HG03159 (cell line): ENCODE measurements around the gene C15orf39.
"Not testable (repeated sequence)": the region's sequence is repeated elsewhere in the genome, so short reads cannot be mapped to it uniquely, and the experiment has no call there.

Experiments
- ATAC-seq: cut with Tn5 transposase; IDR thresholded peaks from one replicate; pipeline ENCODE4 v1.9.1; 2021; ENCODE audit warnings: mild to moderate bottlenecking, moderate library complexity; ENCODE audit not compliant: unreplicated experiment

Gene C15orf39

GRCh38 chr15:75209289-75209676 lies 7.6 kb downstream of the C15orf39 start:
- no peak for ATAC-seq

DNA sequence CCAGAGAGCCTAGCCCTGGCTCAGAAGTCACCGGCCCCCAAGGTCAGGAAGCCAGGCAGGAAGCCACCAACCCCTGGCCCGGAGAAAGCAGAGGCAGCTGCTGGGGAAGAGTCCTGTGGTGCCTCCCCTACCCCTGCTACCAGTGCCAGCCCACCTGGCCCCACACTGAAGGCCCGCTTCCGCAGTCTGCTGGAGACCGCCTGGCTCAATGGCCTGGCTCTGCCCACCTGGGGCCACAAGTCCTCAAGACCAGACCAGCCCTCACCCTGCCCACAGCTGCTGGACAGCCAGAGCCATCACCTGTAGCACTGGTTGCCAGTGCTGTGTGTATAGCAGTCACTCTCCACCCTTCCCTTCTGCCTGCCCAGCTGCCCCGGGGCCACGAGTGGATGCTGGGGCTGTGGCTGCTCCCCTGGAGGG lies 9.1 kb downstream of the C15orf39 start:
- no peak for ATAC-seq

DNA sequence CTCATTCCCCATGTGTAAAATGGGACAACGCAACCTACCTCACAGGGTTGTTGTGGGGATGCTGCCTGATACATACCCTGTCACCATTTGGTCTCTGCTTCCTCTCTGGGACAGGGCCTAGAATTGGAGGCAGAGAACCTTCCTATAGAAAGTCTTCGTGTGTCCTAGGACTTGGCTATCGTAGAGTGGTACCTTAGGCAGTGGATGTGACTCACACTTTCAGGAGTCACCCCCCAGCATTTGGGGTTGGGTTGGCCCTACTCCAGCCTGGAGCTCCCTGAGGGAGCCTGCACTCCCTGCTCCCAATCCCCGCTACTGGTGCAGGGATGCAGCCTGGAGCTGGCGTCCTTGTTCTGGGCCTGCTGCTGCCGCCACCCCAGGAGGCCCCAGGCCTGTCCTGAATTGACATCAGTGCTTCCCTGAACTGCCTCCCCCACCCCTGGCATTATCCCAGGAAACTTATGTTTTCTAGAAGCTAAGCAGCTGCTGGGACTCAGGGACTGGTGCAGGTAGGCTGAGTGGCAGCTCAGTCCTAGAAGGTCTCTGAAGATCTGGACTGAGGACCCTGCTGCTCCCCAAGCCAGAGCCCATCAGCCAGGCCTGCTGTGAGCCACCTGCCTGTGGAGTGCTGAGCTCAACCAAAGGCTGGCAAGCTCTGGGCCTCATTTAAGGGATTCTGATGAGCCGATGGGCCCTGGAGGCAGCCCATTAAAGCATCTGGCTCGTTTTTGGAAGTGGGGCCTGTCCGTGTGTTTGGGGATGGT lies 9.9 kb downstream of the C15orf39 start:
- ATAC-seq: no peak

DNA sequence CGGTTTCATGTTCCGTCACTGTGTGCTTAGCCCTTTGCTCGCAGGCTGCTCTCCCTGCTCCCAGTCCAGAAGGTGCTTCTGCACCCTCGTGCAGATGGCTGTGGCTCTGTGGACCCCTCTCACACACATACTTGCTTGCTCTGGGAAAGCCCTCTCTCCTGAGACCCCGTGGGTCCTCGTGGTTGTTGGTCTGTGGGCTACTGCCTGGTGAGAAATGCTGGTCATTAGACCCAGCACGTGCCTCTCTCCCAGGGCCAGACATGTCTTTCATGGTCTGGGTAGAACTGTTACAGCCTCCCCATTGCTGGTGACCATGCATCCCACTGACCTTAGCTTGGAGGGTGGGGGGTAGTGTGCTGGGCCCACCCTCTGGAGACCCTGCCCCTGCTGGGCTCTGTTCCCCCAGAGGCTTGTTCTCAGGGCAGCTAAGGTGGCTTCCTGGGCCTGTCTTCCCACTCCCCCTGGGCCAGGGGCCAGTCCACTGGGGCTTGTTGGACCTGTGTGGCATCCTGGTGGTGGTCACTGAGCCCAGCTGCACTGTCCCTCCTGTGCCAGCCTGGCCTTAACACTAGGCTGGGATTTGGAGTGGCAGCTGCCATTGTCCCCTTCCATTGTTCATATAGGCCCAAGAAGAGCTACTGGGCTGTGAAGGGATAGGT lies 10.6 kb downstream of the C15orf39 start:
- ATAC-seq: no peak

- ATAC-seq: no peak
Measured at GRCh38 chr15:75213212-75213767, 11.6 kb downstream of the C15orf39 start.

DNA sequence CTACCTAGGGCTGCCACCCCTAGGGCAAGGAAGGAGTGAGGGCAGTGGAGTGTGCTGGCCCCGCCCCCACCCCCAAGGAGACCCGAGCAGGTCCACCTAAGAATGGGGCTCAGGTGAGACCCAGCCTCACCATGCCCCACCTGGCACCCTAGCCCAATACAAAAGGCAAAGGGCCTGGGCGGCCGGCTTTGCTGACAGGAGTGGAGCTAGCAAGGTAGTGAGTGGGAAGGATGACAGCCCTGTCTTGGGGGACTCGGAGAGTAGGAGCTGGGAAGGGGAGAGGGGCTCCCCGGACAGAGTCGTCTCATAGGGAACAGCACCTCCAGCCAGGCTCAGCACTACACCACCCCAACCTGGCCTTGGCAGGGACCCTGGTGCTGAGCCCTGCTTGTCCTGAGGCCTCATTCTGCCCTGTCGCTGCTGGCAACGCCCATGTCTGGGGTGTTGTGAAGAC lies 12.1 kb downstream of the C15orf39 start:
- ATAC-seq: no peak

DNA sequence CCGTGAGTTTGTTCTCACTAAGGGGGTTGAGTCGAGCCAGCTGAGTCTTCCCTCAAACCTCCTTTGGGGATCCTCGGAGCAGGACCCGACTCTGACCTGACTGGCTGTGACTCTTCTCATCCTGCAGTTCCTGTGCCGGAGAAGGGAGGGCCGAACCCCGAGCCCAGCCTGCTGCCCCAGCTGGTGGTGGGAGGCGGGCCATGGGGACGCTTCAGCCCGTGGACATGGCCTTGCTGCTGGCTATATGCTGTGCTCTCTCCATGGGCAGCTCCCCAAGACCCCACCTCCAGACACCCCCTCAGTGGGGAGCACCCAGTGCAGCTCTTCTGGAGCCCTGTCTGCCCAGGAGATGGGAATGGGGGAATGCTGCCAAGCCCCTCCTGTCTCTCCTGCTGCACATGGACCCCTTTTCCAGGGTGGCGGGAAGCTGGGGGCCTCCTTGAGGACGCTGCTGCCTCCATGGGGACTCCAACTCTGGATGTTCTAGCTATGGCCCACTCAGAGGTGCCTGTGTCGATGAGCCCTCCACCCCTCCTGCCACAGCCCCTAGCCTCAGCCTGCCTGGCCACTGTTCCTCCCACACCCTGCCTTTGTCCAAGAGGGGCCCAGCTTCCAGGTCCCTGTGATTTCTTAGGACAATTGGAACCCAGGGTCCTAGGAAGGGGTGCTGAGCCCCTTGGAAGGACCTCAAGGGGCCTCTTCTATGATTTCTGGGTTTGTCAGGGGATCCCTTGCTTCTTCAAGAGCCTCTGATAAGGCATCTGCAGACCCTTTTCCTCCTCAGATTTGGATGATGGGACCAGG lies 12.8 kb downstream of the C15orf39 start:
- ATAC-seq: no peak

DNA sequence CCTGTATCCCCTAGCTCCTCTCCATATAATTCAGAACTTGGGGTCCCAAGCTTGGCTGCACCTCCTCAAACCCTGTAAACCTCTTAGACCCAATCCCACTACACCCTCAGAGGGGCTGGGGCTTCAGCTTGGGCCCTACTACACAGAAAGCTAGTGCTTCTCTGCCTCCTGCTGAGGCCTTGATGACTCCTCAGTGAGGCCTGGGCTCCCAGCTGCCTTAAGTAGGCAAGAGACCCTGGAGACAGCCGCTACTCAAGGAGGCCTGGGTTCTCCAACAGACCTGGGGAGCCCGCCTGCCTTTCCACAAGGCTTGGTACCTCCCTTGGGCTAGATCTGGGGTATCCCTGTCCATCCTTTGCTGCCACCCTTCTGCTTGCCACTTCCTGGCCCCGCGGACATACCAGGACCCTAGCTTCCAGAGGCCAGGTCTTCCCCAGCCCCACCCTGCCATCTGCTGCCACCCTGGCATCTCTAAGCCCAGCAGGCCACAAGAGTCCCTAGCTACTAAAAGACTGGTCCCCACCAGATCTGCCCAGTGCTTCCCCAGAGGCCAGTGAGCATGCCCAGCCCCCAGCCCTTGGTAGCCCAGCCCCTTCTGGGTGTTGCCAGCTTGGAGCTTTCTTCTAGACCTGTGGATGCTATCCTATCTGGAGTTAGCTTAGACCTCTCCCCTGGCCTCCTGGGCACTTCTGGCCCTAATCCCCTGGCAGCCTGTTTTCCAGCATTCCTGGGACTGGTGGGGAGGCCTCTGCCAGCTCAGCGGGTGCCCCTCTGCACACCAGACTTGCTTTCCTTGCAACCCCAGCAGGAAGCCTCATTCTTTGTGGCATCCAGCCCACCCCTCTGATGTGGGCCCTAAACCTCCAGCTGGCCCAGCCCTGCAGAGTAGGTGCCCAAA lies 13.7 kb downstream of the C15orf39 start:
- no peak for ATAC-seq

GRCh38 chr15:75217012-75217411 lies 15.3 kb downstream of the C15orf39 start:
- ATAC-seq: no peak

- ATAC-seq: not testable (repeated sequence)
Measured at GRCh38 chr15:75217574-75217973, 15.9 kb downstream of the C15orf39 start.

DNA sequence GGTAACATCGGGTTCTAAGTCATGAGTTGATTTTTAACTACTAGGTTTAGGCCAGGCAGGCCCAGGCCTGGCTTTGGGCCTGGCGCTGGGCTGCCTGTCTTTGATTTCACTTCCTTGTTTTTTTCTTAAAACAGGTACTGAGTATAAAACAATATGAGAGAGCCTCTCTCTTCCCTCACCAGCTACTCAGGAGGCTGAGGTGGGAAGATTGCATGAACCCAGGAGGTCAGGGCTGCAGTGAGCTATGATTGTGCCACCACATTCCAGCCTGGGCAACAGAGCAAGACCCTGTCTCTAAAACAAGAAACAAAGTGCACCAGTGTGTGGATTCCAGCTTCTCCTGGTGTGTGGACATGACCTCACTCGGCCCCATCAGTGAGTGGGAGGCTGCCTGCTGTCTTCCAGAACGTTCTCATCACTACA lies 17.8 kb downstream of the C15orf39 start:
- not testable (repeated sequence) for ATAC-seq

DNA sequence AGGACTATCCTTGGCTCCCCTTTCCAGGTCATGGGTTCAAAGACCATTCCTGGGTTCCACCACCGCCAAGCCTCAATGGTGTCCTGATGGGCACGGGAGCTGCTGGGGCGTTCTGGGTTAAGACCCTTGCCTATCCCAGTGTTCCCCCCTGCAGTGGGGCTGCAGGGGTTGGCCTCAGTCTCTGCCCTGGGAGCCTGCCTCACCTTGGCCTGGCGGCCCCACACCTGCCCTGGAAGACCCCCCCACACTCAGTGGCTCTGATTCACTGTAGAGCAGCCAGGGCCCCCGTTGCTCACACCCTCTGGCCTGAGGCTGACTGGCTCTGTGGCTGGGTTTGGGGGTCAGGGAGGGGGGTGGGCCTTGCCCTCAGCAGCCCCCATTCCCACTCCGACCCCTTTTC lies 22.0 kb downstream of the C15orf39 start:
- no peak for ATAC-seq

- no peak for ATAC-seq
Measured at GRCh38 chr15:75224281-75224680, 22.6 kb downstream of the C15orf39 start.

- not testable (repeated sequence) for ATAC-seq
Measured at GRCh38 chr15:75225102-75225836, 23.6 kb downstream of the C15orf39 start.

DNA sequence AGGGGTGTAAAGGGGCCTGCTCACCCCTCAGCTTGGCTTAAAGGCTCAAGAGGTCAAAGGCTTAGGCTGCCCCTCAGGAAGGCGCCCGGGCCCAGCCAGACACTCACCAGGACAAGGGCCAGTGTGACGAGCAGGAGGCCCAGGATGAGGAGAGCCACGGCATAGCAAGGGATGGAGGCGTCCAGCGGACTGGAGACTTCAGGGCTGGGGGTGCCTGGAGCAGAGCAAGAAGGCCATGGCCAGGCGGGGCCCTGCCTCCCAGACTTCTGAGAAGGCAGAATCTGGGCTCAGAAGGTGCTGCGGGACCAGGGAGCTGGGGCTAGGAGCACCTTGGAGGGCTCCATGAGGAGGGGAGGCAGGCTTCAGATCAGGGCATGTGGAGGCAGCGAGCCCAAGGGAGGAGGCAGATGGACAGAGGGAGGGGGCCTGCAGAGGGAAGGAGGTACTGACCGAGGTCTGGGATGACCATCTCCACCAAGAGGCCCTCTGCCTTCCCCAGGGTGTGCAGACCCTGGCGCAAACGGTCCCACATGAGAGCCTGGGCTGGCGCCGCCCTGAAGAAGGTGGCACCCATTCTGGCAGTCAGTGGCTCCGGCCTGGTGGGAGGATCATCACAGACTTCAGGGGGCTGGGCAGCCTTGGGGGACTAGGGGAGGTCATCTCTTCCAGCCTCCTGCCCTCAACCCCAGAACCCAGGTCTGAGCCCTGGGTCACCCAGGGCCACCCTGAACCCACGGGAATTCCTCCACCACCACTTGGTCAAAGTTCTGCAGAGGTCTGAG lies 24.5 kb downstream of the C15orf39 start:
- no peak for ATAC-seq

GRCh38 chr15:75227112-75227511 lies 25.4 kb downstream of the C15orf39 start:
- ATAC-seq: not testable (repeated sequence)

- ATAC-seq: no peak
Measured at GRCh38 chr15:75227663-75228280, 26.1 kb downstream of the C15orf39 start.

DNA sequence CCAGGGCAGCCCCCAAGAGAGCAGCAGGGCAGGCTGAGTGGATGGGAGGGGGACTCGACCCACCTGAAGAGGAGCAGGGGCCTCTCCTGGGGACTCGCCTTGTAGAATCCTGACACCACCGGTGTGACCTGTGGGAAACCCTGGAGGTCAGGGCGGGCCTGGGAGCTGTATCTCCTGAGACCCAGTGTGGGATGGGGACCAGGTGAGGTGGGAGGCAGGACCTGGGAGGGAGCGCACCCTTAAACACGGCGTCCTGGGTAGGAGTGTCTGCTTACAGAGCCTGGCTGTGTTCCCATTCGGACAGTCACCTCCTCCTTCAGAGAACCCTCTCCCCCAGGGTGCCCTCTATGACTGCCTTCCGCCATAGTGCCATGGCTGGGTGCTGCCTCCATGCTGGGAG lies 27.1 kb downstream of the C15orf39 start:
- no peak for ATAC-seq
